Muscle of leg (tissue), 11 donors: ENCODE results near the gene MFSD12. TPM values are rescaled to one million over a fixed set of nuclear protein-coding genes. Genes with fewer than 3 reads are reported as not detected.
A peak's percentile ranks its signal among the peaks of the same experiment; 100 is the strongest.

ENCODE experiments used
- DNase-seq: peaks from one replicate; pipeline ENCODE4 v3.0.0; 2013
- H3K27ac ChIP-seq: one replicate; pipeline ENCODE4 v1.5.1; 2013; ENCODE audit warnings: mild to moderate bottlenecking, low read length, control low read depth
- H3K27me3 ChIP-seq: one replicate; pipeline ENCODE4 v1.6.1; 2013; ENCODE audit warnings: low read length; ENCODE audit not compliant: control insufficient read depth, insufficient read depth
- H3K36me3 ChIP-seq: one replicate; pipeline ENCODE4 v1.6.1; 2013; ENCODE audit warnings: low read length; ENCODE audit not compliant: control insufficient read depth, insufficient read depth
- H3K4me1 ChIP-seq: one replicate; pipeline ENCODE4 v1.6.1; 2013; ENCODE audit warnings: low read length; ENCODE audit not compliant: control insufficient read depth, insufficient read depth
- H3K4me3 ChIP-seq: one replicate; pipeline ENCODE4 v1.5.1; 2013; ENCODE audit warnings: low read length, control low read depth
- H3K9me3 ChIP-seq: replicated peaks from 2 replicates; pipeline ENCODE4 v1.6.1; 2013; ENCODE audit warnings: low read depth, low read length; ENCODE audit not compliant: control insufficient read depth
- WGBS: methylation state at CpG from one replicate; pipeline ENCODE4 v1.1.5; 2013; ENCODE audit warnings: missing lambda C conversion rate; ENCODE audit not compliant: insufficient coverage; 5-methylcytosine and 5-hydroxymethylcytosine counted together
- polyA plus RNA-seq, 8 donors: library from polyadenylated mRNA; unstranded; fragments of 120-200 nt; gene quantifications; one replicate each; pipeline versions ENCODE4 v1.2.1 to v1.2.3, GENCODE V29; 2013; ENCODE audit warnings: inconsistent platforms in 1 of 8, low replicate concordance in 1 of 8; ENCODE audit not compliant: insufficient read length in 8 of 8, insufficient read depth in 1 of 8
- total RNA-seq: library from RNA; stranded (reverse); fragments of 120-200 nt; gene quantifications from one replicate; pipeline ENCODE4 v1.2.4, GENCODE V29; 2013

MFSD12 gene
- total and polyA plus RNA-seq, 9 donors: 15.3 to 39.7 (median 27.6) TPM

DNA sequence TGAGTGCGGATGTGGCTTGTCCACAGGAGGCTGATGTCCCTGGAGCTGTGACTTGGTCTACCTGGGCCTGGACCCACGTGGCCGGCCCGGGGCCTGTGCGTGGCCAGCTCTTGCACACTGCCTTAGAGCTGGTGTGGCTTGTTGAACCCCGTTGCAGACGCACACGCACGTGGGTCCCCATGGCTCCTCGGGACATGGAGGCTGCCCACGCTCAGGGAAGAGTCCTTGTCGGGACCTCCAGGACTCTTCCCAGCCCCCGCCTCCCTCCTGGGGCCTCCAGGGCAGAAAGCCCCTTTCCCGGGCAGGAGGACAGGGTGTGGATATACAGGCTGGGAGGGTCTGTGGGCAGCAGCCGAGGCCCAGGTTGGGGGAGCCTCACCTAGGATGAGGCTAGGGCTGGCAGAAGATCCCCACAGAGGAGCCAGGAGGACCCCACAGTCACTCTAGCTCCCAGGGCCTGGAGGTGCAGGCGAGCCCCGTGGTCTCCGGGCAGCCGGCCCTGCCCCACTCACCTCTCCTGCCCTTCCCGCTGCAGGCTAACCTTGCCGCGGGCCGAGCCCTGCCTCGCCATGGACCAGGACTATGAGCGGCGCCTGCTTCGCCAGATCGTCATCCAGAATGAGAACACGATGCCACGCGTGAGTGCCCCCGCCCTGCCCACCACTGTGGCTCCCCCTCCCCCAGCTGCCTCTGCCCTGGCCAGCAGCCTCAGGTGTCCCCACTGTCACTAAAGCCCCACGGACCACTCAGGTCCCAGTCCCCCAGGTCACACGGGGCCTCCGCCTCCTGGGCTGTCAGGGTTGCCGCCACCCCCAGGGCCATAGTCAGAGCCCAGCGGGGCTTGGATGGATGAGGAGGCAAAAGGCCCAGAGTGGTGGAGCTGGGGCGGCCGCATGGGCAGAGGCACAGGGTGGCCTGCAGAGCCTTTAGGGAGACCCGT lies 34.7 kb downstream of the MFSD12 start:
- H3K9me3 ChIP-seq: no peaks in the 10 kb centered on the region
- no peaks in the 10 kb centered on the region for H3K27me3 ChIP-seq
- no peak overlapping the region for H3K27ac ChIP-seq
- 89% methylated on average over 34 of the region's 40 CpGs for WGBS
- DNase-seq: no peak
- H3K36me3 ChIP-seq: peaks cover 76% of the 10 kb centered on the region
- no peaks in the 10 kb centered on the region for H3K4me1 ChIP-seq
- H3K4me3 ChIP-seq: no peak overlapping the region

DNA sequence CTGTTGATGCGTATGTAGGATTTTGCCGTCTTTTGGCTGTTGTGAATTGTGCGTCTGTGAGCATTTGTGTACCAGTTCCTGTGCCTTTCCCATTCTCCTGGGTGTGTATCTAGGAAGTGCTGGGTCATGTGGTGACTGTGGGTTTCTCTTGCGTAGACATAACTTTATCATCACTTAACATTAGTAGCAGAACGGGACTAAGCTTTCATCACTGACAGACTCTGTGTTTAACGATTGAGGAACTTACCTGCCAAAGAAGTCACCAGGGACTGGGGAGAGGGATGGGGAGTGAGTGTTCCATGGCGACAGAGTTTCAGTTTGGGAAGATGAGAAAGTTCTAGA lies 36.3 kb downstream of the MFSD12 start:
- 83% methylated on average over 5 of the region's 7 CpGs for WGBS
- peaks cover 64% of the 10 kb centered on the region for H3K36me3 ChIP-seq
- H3K9me3 ChIP-seq: no peaks in the 10 kb centered on the region
- no peak overlapping the region for H3K4me3 ChIP-seq
- peaks cover 9% of the 10 kb centered on the region for H3K4me1 ChIP-seq
- no peak for DNase-seq
- H3K27me3 ChIP-seq: no peaks in the 10 kb centered on the region
- no peak overlapping the region for H3K27ac ChIP-seq

DNA sequence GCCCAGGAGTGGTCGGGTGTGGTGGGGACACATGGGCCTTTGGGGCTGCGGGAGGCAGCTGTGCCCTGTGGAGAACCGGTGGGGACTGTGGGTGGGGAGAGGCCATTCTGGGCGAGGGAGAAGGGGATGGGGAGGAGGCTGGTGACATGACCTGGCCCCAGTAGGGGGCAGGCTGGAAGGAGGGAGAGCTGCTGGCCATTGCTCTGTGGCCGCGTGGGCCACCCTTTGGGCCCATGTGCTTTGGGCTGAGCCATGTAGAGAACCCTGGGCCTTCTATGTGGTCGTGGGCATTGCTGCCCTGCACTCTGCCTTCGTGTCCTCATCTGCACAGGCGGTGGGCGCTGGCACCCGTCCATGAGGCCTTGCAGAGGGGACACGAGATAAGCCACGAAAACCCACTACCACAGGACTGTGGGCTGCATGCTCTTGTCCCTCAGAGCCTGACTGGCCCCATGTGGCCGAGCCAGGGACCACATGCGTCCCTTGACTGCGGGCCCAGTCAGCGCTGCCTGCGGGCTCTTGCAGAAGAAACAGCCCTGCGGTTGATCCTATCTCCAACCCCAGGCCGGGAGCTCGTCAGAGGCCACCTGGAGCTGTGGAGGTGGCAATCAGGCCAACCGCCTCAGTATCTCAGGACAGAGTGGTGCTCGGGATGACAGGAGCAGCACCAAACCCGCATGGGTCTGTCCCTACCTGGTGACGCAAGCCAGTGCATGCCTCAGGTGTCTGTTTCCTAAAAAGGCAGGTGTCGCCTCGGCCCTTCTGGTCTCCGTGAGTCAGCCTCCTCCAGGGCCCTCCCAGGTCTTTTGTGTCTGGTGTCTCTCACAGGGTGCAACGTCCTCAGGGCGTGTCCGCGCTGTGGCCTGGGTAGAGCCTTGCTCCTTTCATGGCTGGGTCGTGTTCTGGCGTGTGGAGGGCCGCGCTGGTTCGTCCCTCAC lies 37.0 kb downstream of the MFSD12 start:
- H3K27me3 ChIP-seq: no peaks in the 10 kb centered on the region
- no peak overlapping the region for H3K4me3 ChIP-seq
- no peaks in the 10 kb centered on the region for H3K9me3 ChIP-seq
- H3K4me1 ChIP-seq: peaks cover 14% of the 10 kb centered on the region
- peaks cover 58% of the 10 kb centered on the region for H3K36me3 ChIP-seq
- WGBS: 91% methylated on average over 32 of the region's 37 CpGs
- DNase-seq: no peak
- no peak overlapping the region for H3K27ac ChIP-seq

DNA sequence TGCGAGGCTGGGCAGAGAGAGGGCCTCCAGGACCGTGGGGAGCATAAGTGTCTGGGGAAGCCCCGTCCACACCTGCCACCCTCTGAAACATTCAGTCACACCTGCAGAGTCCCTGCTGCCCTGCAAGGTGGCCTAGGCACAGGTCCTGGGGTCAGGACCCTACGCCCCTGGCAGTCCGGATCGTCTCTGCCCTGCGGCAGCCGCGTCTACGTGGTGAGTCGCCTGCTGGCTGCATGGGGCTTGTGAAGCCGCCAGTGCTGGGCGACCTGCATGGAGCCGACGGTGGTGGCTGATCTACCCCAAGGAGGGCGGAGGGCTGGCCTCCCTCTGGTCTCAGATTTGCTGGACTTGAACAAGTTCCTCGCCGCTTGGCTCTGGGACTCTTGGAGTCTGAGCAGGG lies 38.3 kb downstream of the MFSD12 start:
- no peak overlapping the region for H3K4me3 ChIP-seq
- peaks cover 48% of the 10 kb centered on the region for H3K36me3 ChIP-seq
- peaks cover 14% of the 10 kb centered on the region for H3K4me1 ChIP-seq
- H3K27me3 ChIP-seq: no peaks in the 10 kb centered on the region
- H3K27ac ChIP-seq: no peak overlapping the region
- DNase-seq: no peak
- 89% methylated on average over 18 of the region's 18 CpGs for WGBS
- H3K9me3 ChIP-seq: no peaks in the 10 kb centered on the region

DNA sequence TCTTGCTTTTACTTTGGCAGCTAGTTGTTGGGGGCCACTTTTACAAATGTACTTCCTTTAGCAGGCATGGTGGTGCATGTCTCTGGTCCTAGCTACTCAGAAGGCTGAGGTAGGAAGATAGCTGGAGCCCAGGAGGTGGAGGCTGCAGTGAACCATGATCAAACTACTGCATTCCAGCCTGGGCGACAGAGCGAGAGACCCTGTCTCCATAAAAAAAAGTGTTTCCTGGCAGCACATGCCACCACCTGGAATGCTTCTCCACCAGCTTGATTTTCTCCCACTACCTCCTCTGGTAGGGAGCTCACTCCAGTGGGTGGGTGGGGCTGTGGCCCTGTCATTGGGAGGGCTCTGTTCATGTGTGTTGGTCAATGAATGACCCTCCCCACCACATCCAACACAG lies 38.7 kb downstream of the MFSD12 start:
- H3K27ac ChIP-seq: no peak overlapping the region
- peaks cover 14% of the 10 kb centered on the region for H3K4me1 ChIP-seq
- no peaks in the 10 kb centered on the region for H3K9me3 ChIP-seq
- H3K27me3 ChIP-seq: no peaks in the 10 kb centered on the region
- DNase-seq: no peak
- WGBS: no CpG with 5 or more reads among the region's 2 CpGs
- peaks cover 49% of the 10 kb centered on the region for H3K36me3 ChIP-seq
- no peak overlapping the region for H3K4me3 ChIP-seq

DNA sequence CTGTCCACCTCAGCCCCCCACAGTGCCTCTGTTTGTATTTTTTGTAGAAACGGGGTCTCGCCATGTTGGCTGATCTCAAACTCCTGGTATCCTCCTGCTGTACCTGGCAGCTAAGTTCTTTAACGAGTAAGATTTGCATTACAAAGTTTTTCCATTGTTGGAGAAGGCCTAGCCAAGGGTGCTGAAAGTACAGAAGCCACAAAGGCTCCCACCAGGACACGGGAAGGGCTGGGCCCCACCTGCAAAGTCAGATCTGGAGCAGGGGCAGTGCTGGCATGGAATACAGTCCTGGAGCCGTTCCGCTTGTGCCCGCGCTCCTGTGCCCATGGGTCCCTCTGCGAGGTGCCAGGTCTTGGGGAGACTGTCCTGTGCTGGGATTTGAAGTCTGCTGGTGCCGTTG lies 39.1 kb downstream of the MFSD12 start:
- no peaks in the 10 kb centered on the region for H3K9me3 ChIP-seq
- no peak for DNase-seq
- no peak overlapping the region for H3K4me3 ChIP-seq
- WGBS: 80% methylated on average over 9 of the region's 10 CpGs
- peaks cover 48% of the 10 kb centered on the region for H3K36me3 ChIP-seq
- no peaks in the 10 kb centered on the region for H3K27me3 ChIP-seq
- peaks cover 14% of the 10 kb centered on the region for H3K4me1 ChIP-seq
- no peak overlapping the region for H3K27ac ChIP-seq

DNA sequence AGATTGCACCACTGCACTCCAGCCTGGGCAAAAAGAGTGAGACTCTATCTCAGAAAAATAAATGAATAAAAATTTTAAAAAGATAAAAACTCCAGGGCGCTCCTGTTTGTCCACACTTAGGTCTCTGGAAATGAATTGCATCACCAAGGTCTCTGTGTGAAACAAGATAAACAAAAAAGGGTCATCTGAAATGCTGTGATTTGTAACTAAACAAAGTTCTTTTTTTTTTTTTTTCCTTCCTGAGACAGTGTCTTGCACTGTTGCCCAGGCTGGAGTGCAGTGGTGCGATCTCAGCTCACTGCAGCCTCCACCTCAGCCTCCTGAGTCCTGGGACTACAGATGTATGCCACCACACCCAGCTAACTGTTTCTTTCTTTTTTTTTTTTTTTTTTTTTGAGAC lies 39.7 kb downstream of the MFSD12 start:
- Histone ChIP-seq H3K4me1 (peaks cover 14% of the 10 kb centered on the region), H3K9me3 (no peaks in the 10 kb centered on the region), H3K36me3 (peaks cover 49% of the 10 kb centered on the region), H3K4me3 (no peak overlapping the region), H3K27ac (no peak overlapping the region), H3K27me3 (no peaks in the 10 kb centered on the region)
- 43% methylated on average over 1 of the region's 2 CpGs for WGBS
- no peak for DNase-seq

DNA sequence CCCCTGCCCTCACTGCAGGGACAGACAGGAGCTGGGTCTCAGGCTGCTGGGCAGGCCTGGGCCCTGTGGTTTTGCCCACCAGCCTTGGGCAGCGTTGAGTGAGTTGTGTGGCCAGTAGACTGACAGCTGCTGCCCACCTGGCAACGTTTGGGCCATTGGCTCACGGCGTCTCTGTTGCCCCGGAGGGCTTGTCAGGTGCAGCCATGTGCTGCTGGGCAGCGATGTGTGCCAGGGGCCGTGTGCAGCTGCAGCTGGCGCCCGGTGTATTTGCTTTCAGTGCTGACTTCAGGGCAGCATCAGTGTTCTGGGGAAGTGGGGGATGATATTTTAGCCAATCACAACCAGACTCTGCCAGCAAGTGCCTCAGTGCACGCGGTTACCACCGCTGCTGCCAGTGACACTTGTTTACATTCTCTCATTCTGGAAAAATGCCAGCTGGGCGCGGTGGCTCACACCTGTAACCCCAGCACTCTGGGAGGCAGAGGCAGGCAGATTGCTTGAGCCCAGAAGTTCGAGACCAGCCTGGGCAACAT lies 40.6 kb downstream of the MFSD12 start:
- DNase-seq: peak; percentile 45
- 70% methylated on average over 12 of the region's 15 CpGs for WGBS
- no peak overlapping the region for H3K27ac ChIP-seq
- no peaks in the 10 kb centered on the region for H3K9me3 ChIP-seq
- no peak overlapping the region for H3K4me3 ChIP-seq
- no peaks in the 10 kb centered on the region for H3K27me3 ChIP-seq
- peaks cover 14% of the 10 kb centered on the region for H3K4me1 ChIP-seq
- H3K36me3 ChIP-seq: peaks cover 45% of the 10 kb centered on the region

DNA sequence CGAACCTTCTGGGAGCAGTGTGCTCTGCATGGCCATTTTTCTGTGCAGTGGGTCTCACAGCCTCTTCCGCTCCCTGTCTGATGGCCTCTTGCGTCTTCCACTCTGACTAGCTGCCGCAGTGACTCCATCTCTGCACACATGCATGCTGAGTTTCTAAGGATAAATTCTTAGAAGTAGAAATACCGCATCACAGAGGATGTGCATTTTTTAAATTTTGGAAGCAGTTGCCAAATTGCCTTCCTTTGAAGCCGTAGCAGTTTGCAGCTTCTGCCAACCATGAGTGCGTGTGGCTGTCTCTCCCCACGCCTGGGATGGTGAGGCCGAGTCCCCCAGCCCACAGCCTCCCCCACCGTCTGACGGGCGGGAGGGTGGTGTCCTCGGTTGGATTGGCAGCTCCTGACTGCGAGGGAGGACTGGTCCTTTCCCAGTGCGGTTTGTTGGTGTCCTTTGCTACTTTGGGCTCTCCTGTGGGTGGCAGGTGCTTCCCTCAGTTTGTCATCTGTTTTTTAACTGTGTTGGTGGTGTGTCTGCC lies 41.4 kb downstream of the MFSD12 start:
- WGBS: 51% methylated on average over 8 of the region's 15 CpGs
- H3K9me3 ChIP-seq: no peaks in the 10 kb centered on the region
- H3K4me1 ChIP-seq: peaks cover 14% of the 10 kb centered on the region
- H3K27me3 ChIP-seq: no peaks in the 10 kb centered on the region
- DNase-seq: no peak
- peaks cover 51% of the 10 kb centered on the region for H3K36me3 ChIP-seq
- H3K27ac ChIP-seq: no peak overlapping the region
- H3K4me3 ChIP-seq: no peak overlapping the region

DNA sequence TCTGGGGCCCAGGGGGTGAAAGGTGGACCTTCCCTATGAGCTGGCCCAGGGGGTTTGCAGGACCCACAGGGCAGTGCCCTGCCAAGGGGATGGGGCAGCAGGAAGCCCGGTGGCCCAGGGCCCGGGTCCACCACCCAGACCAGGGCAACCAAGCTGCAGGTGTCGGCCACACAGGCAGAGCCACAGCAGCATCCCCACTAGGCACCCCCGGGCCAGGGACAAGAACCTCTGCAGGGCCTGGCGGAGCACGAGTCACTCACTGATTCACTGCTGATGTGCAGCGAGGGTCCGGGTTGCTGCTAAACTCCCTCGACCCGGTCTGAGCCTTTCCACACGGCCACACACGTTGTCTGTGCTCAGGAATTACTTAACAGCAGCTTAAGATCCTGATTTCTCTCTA lies 42.5 kb downstream of the MFSD12 start:
- peaks cover 52% of the 10 kb centered on the region for H3K36me3 ChIP-seq
- no peak for DNase-seq
- no peak overlapping the region for H3K4me3 ChIP-seq
- no peak overlapping the region for H3K27ac ChIP-seq
- H3K27me3 ChIP-seq: no peaks in the 10 kb centered on the region
- H3K4me1 ChIP-seq: peaks cover 14% of the 10 kb centered on the region
- no peaks in the 10 kb centered on the region for H3K9me3 ChIP-seq
- WGBS: 82% methylated on average over 12 of the region's 12 CpGs
